Parathyroid adenoma (tissue), 2 donors: ENCODE measurements around the gene XRCC4.

Experiments used
- H2AFZ ChIP-seq: fragments of 300-600 bp; sonication (generic); one replicate; pipeline ENCODE4 v1.7.0; 2017; ENCODE audit warnings: antibody characterized with exemption, mild to moderate bottlenecking
- H3K27ac ChIP-seq: fragments of 300-600 bp; sonication (generic); one replicate; pipeline ENCODE4 v1.7.0; 2017
- H3K27me3 ChIP-seq: fragments of 300-600 bp; sonication (generic); one replicate; pipeline ENCODE4 v1.7.0; 2017; ENCODE audit warnings: low read length; ENCODE audit not compliant: control insufficient read depth, insufficient read depth
- H3K36me3 ChIP-seq: fragments of 300-600 bp; sonication (generic); one replicate; pipeline ENCODE4 v1.7.0; 2017; ENCODE audit warnings: low read length; ENCODE audit not compliant: control insufficient read depth, insufficient read depth
- H3K4me1 ChIP-seq: fragments of 300-600 bp; sonication (generic); one replicate; pipeline ENCODE4 v1.7.0; 2017; ENCODE audit warnings: control low read depth
- H3K4me2 ChIP-seq: fragments of 300-600 bp; sonication (generic); one replicate; pipeline ENCODE4 v1.7.0; 2017; ENCODE audit warnings: low read length
- H3K4me3 ChIP-seq: fragments of 300-600 bp; sonication (generic); one replicate; pipeline ENCODE4 v1.7.0; 2017; ENCODE audit warnings: low read depth, low read length
- H3K79me2 ChIP-seq: fragments of 300-600 bp; sonication (generic); one replicate; pipeline ENCODE4 v1.7.0; 2017; ENCODE audit warnings: control low read depth
- H3K9ac ChIP-seq: fragments of 300-600 bp; sonication (generic); one replicate; pipeline ENCODE4 v1.7.0; 2017; ENCODE audit warnings: mild to moderate bottlenecking
- H3K9me3 ChIP-seq: fragments of 300-600 bp; sonication (generic); one replicate; pipeline ENCODE4 v1.7.0; 2017; ENCODE audit warnings: low read length; ENCODE audit not compliant: control insufficient read depth
- CTCF ChIP-seq: fragments of 300-600 bp; sonication (generic); IDR thresholded peaks from one replicate; pipeline ENCODE4 v1.7.0; 2017; ENCODE audit warnings: antibody characterized with exemption, mild to moderate bottlenecking
- donor health status: primary hyperparathyroidism.

Gene XRCC4

GRCh38 chr5:83034528-83035207 lies 42.7 kb upstream of the XRCC4 start:
- Histone ChIP-seq H2AFZ (no peak overlapping the region), H3K4me2 (no peak overlapping the region), H3K27ac (no peak overlapping the region), H3K9ac (no peak overlapping the region), H3K4me1 (no peaks in the 10 kb centered on the region), H3K79me2 (no peaks in the 10 kb centered on the region), H3K9me3 (no peaks in the 10 kb centered on the region), H3K4me3 (no peak overlapping the region), H3K27me3 (no peaks in the 10 kb centered on the region), H3K36me3 (no peaks in the 10 kb centered on the region)
- no peak for TF ChIP-seq CTCF

GRCh38 chr5:83035373-83036100 lies 41.8 kb upstream of the XRCC4 start:
- Histone ChIP-seq H3K9me3 (no peaks in the 10 kb centered on the region), H3K36me3 (no peaks in the 10 kb centered on the region), H3K27me3 (no peaks in the 10 kb centered on the region), H3K27ac (no peak overlapping the region), H3K4me1 (no peaks in the 10 kb centered on the region), H3K79me2 (no peaks in the 10 kb centered on the region), H3K9ac (no peak overlapping the region), H3K4me3 (no peak overlapping the region), H2AFZ (no peak overlapping the region), H3K4me2 (no peak overlapping the region)
- no peak for TF ChIP-seq CTCF

GRCh38 chr5:83036991-83037575 lies 40.3 kb upstream of the XRCC4 start:
- Histone ChIP-seq H3K4me3 (no peak overlapping the region), H3K27me3 (no peaks in the 10 kb centered on the region), H3K9ac (no peak overlapping the region), H3K36me3 (no peaks in the 10 kb centered on the region), H3K9me3 (no peaks in the 10 kb centered on the region), H2AFZ (no peak overlapping the region), H3K79me2 (no peaks in the 10 kb centered on the region), H3K27ac (no peak overlapping the region), H3K4me2 (no peak overlapping the region), H3K4me1 (no peaks in the 10 kb centered on the region)
- no peak for TF ChIP-seq CTCF

GRCh38 chr5:83038924-83039323 lies 38.4 kb upstream of the XRCC4 start:
- H3K9me3 ChIP-seq = no peaks in the 10 kb centered on the region
- H3K4me2 ChIP-seq = no peak overlapping the region
- no peaks in the 10 kb centered on the region for H3K27me3 ChIP-seq
- H3K27ac ChIP-seq = no peak overlapping the region
- no peak overlapping the region for H2AFZ ChIP-seq
- no peaks in the 10 kb centered on the region for H3K79me2 ChIP-seq
- no peak for TF ChIP-seq CTCF
- no peaks in the 10 kb centered on the region for H3K36me3 ChIP-seq
- no peaks in the 10 kb centered on the region for H3K4me1 ChIP-seq
- H3K9ac ChIP-seq = no peak overlapping the region
- H3K4me3 ChIP-seq = no peak overlapping the region
